HEK293T (cell line): Measurements from ENCODE around the gene FOXO3.

Experiments
- ARNT ChIP-seq: fragments of 450-650 bp; IDR thresholded peaks from 2 replicates; pipeline ENCODE4 v1.6.1; 2017; ENCODE audit warnings: mild to moderate bottlenecking
- BHLHE40 ChIP-seq: fragments of 450-650 bp; IDR thresholded peaks from 2 replicates; pipeline ENCODE4 v1.6.1; 2016; ENCODE audit warnings: mild to moderate bottlenecking, moderate library complexity, borderline replicate concordance
- FOXK2 ChIP-seq: fragments of 450-650 bp; IDR thresholded peaks from 2 replicates; pipeline ENCODE4 v1.6.1; 2016; ENCODE audit warnings: mild to moderate bottlenecking
- TARDBP ChIP-seq: fragments of 450-650 bp; IDR thresholded peaks from 2 replicates; pipeline ENCODE4 v1.6.1; 2016
- ZNF384 ChIP-seq: fragments of 450-650 bp; IDR thresholded peaks from 2 replicates; pipeline ENCODE4 v1.6.1; 2016
- TF ChIP-seq, protein P1 (sequence below): fragments of 450-650 bp; IDR thresholded peaks from 2 replicates; pipeline ENCODE4 v1.6.1; 2016

DNA sequence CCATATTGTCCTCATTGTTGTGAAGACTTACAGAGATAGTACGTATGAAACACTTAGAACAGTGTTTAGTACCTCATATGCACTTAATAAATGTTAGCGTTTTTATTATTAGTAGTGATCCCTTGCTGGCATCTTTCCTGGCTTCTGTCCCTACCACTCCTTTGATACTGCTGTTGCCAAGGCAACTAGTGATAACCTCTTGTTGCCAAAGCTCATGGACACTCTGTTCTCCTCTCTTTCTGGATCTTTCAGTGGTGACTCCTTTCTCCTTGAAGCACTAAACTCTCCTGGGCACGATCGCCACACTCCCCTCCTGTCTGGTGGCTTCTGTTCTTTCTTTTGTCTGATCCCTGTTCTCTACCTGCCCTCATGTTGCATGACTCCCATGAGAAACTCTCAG, 83.5 kb downstream of the FOXO3 start:
- no peak for TF ChIP-seq BHLHE40
- TF ChIP-seq FOXK2: no peak
- TF ChIP-seq, protein P1, sequence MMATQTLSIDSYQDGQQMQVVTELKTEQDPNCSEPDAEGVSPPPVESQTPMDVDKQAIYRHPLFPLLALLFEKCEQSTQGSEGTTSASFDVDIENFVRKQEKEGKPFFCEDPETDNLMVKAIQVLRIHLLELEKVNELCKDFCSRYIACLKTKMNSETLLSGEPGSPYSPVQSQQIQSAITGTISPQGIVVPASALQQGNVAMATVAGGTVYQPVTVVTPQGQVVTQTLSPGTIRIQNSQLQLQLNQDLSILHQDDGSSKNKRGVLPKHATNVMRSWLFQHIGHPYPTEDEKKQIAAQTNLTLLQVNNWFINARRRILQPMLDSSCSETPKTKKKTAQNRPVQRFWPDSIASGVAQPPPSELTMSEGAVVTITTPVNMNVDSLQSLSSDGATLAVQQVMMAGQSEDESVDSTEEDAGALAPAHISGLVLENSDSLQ: no peak
- no peak for TF ChIP-seq ARNT
- no peak for TF ChIP-seq ZNF384
- TF ChIP-seq TARDBP: no peak
